ENCODE results near the gene KIF16B.
"Not testable (repeated sequence)": the region's sequence is repeated elsewhere in the genome, so short reads cannot be mapped to it uniquely, and the experiment has no call there.

Gene KIF16B

DNA sequence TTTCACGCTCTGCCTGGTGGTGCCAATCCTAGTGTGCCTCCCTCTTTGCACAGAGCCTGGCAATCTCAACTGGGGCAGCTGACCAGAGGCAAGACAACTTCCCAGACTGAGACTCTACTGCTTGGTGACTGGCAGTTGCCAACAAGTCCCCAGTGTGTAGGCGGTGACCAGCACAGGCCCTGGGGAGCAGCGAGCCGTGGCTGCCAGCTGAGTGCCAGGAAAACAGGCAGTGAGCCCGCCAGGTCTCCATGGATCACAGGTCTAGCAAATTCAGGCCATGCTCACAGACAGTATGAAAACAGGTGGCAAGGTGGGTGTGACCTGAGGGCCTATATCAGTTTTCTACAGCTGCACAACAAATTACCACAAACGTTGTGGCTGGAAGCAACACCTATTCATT, 289.9 kb downstream of the KIF16B start:
- DNase-seq: no peak

DNA sequence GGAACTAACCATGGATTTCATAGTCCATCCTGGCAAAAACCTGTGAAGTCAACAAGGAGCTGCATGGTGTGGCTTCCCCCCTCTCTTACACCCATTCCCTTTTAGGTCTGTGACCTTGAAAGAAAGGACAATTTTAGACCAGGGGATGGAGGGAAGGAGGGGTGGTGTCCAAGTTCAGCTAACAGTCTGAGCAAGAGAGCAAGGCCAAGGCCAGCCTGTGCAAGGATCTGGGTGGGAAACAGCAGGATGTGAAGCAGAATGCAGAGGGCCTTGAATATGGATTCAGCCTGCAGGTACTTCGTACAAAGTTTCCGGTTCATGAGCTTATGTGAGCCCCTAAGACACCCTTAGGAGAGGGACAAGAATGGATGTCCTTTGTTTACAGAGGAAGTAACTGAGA, 293.0 kb downstream of the KIF16B start:
- no peak for DNase-seq

DNA sequence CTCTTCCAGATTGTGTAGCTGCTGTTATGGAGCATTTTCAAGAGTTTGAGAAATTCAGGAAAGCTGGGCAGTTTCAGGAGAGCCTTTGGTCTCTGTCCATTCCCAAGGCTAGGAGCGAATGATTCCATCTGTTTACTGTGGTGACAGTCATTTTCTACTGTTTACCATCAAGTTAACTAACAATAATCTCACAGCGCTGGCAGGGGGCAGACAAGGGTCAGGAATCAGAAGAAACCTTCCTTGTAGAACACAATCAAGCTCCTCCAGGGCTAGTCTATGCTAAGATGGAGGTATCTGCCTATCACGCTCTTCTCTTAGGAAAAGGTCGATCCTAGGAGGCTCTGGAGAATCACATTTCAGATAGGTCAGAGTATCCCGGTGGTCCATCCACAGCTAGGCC, 293.9 kb downstream of the KIF16B start:
- DNase-seq: no peak

DNA sequence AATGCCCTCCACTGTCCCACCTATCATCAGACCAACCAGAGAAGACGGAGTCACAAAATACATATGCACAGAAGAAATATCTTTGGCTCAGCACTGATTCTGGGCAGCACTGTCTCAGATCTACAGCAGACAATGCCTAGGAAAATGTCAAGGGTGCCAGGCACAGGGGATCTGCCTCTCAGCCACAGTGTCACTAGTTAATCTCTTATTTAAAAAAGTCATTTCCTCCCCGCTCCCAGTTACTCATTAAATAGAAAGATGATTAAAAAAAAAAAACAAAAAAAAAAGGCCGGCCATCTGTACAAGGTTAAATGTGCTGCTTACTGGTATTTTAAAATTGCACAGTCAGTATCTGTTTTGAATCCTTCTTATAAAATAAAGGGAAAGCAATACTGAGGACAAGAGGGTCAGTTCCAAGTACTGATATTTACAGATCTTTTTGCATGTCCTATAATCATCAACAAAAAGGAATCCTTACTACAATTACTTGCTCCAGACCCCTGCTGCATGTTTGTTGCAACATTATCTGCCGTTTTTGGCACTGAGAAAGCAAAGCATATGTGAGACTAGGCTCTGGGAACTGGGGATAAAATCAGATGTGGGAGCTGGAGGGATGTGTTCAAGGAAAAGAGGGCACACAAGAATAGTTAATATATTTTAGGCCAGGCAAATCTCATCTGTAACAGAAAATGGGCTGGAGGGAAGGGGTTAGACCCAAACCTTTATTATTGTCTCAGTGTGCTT, 299.3 kb downstream of the KIF16B start:
- DNase-seq: no peak

DNA sequence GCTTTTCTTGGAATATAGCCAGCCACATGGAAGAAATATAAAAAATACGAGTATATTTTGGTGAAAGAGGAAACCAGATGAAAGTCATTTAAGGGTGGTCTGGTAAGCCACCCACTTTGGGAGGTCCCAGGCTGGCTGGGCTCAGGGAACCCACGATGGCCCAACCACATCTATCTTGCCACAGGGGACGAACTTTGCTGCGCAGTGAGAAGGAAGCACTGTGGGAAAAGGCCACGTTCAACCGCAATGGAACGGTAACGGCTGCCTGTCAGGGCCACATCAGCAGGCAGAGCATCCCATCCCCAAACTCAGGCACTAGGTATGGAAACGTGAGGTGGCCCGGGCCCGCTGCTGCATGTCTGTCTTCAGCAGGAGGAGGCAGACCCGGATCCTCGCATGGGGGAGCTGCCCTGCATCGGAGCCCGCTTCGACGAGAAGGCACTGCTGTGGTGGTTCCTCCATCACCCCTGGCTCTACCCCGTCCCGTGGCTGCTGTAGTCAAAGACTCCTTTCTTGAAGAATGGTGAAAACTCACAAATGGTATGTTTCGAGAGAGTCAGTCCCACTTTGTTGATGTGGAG, 300.4 kb downstream of the KIF16B start:
- no peak for DNase-seq

DNA sequence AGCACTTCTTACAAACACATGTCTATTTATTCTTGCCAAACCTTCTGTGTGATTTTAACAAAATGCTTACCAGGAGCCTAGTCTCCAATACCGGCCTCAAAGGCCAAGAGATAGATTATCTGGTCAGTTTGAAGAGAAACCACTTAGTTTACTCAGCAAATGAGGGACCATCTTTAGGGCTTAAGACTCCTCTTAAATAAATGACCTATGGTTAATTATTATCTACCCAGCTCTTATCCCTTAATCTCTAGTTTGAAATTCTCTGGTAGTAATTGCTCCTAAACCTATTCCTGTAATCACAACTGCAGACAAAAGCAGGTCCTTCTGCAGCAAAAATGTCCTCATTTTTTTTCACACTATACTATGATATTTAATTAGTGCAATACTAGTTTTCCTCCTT, 301.8 kb downstream of the KIF16B start:
- DNase-seq: no peak

- DNase-seq: no peak
These were observed 302.3 kb downstream of the KIF16B start for GRCh38 chr20:16270989-16271388.

GRCh38 chr20:16270314-16270931, 302.8 kb downstream of the KIF16B start:
- no peak for DNase-seq

DNA sequence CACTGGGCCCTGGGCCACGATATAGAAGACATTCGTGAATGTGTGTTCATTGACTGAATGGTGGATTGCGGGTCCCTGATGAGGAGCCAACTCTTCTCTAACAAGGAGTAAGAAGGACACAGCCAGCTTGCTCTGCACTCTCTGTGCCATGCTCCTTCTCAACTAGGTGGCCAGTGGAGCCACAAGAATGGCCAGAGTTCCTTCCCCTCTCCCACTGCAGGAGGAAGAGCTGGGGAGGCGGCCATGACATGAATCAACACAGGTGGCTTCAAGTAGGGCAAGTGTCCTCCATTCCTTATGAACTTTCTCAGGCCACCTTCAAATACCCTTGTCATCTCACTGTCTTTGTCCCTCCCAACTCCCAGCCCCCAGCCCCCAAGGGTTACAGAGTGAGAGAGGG, 305.7 kb downstream of the KIF16B start:
- DNase-seq: no peak

- no peak for DNase-seq
These were observed 307.9 kb downstream of the KIF16B start for GRCh38 chr20:16265334-16265733.

DNA sequence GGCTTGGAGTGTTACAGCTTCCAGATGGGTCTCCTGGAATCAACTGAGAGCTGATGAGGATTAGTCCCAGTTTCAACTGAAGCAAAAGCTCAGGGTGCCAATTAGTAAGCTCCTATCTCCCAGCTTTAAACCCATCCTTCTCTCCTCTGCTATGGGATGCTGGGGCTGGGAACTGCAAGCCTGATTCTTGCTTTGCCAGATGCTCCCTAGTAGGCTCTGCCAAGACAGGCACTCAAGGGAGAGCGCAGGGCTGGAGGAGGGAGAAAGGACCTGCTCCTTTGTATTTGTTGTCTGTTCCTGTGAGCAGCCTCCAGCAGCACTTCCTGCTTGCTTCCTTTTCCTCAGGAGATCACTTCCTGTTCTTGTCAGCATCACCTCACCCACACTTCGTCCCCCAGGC, 309.7 kb downstream of the KIF16B start:
- no peak for DNase-seq

DNA sequence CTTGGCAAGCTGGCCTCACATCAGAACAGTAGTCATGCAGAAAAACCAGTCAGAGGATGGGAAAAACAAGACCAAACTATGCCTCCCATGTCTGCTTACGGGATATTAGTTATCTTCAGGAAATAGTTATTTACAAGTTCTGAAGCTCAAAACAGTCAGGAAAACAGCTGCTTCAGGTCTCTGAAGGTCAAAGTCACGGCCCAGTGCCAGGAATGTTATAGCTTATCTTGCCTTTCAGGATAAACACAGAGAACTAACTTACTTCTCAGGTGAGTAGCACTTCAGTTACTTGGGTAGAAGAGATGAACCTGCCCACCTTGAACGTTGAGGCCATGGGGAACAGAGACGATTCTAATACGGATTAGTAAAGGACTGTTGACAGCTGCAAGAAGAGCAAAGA, 310.7 kb downstream of the KIF16B start:
- no peak for DNase-seq

DNA sequence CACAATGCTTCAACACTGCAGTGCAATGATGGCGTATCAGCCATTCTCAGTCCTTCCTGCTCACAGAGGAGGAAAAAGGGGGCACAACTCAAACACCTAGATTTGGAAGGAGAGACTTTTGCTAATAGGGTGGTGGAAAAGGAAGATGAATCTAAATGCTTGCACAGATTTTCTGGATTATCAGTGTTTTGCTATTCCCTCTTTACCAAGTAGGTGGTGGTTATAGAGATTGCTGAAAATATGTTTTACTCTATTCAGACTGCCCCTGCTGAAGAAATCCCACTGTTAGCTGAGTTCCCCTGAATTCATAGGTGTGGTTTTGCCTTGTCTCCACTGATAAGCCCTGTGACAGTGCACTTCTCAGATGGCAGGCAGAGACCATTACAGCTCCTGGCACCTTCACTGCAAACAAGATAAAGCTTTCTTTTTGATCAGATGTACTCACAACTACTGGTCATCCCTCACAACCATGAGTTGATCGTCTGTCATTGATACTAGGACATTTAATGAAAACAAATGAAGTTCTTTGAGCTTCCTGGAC, 311.4 kb downstream of the KIF16B start:
- no peak for DNase-seq

GRCh38 chr20:16260911-16261310, 312.3 kb downstream of the KIF16B start:
- DNase-seq: no peak

- not testable (repeated sequence) for DNase-seq
These were observed 313.1 kb downstream of the KIF16B start for GRCh38 chr20:16260133-16260532.

DNA sequence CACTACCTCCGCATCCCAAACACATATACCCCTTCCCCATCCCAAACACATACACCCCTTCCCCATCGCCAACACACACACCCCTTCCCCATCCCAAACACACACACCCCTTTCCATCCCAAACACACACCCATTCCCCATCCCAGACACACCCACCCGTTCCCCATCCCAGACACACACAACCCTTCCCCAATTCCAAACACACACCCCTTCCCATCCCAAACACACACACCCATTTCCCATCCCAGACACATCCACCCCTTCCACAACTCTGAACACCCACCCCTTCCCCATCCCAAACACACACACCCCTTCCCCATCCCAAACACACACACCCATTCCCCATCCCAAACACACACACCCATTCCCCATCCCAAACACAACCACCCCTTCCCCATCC, 314.5 kb downstream of the KIF16B start:
- DNase-seq: no peak

GRCh38 chr20:16257813-16258430, 315.3 kb downstream of the KIF16B start:
- no peak for DNase-seq

DNA sequence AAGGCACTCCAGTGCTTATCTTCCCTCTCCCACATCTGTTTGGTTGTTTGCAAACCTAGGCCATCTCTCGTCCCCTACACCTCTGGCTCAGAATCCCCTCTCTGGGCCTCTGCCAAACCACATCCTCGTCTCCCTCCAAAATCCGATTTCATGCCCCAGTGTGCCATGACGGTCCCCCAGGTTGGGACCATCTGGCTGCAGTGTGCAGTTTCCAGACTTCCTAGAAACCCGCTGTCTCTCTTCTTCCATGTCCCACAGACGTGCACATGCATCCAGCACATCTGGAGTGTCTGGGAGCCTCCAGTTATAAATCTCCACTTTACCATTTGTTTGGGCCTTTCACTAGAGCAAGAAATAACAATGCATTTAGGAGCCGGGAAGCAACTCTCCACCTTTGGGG, 316.2 kb downstream of the KIF16B start:
- DNase-seq: no peak

GRCh38 chr20:16246870-16247269, 326.4 kb downstream of the KIF16B start:
- no peak for DNase-seq

- no peak for DNase-seq
These were observed 327.0 kb downstream of the KIF16B start for GRCh38 chr20:16246291-16246690.

- DNase-seq: no peak
These were observed 327.4 kb downstream of the KIF16B start for GRCh38 chr20:16245879-16246278.

DNA sequence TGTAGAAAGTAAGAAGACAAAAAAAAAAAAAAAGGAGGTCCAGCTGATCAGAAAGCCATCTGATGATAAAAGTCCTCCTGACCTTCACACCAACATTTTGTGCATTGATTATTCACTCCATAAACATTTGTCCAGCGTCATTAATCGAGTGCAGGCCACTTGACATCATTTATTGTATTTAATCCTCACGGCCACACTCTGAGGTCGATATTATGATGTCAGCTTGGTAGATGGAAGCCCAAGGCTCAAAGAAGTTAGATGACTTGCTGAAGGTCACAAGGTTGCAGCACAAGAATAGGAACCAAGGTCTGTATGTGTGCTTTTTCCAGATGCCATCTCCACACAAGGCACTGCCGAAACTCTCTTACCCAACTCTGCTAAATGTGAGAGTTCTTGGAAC, 328.4 kb downstream of the KIF16B start:
- DNase-seq: no peak

DNA sequence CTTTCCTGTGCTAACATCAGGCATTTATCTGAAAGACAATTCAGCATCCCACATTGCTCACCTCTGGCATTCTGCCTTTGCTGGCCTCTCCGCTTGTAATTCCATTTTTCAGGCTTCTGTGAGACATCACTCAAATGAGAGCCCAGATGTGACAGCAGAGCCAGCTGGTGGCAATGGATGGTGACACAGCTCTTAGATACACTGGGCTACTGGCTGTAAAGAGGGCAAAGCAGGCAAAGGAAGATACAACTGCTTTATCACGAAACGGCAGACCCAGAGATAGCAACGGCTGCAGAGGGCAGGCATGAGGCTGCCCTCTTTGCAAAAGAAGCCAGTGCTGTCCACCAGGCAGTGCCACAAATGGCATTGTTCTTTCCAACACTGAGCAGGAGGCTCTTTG, 329.8 kb downstream of the KIF16B start:
- no peak for DNase-seq

- no peak for DNase-seq
These were observed 331.3 kb downstream of the KIF16B start for GRCh38 chr20:16241911-16242310.
